Spleen (tissue), 11 donors: ENCODE results near the gene RACGAP1. TPM values are rescaled to one million over a fixed set of nuclear protein-coding genes. Genes with fewer than 3 reads are reported as not detected.
A peak's percentile ranks its signal among the peaks of the same experiment; 100 is the strongest.
"Not testable (repeated sequence)": the region's sequence is repeated elsewhere in the genome, so short reads cannot be mapped to it uniquely, and the experiment has no call there.

Experiments used
- DNase-seq: peaks from one replicate; pipeline ENCODE4 v3.0.0-alpha.2; 2020
- H3K27ac ChIP-seq, 8 donors: fragments of 200-600 bp; sonication (generic) in 7 of 8; 1 replicate in 4 of 8; 2 replicates in 4 of 8; pipeline versions ENCODE4 v1.5.0 to v1.8.0; 2016 to 2021; ENCODE audit warnings: inconsistent platforms in 4 of 8, mild to moderate bottlenecking in 4 of 8, moderate library complexity in 1 of 8
- H3K27me3 ChIP-seq, 7 donors: fragments of 200-600 bp; sonication (generic) in 6 of 7; replicated peaks in 1 of 7; 1 replicate in 4 of 7; 2 replicates in 3 of 7; pipeline versions ENCODE4 v1.5.0 to v1.8.0; 2016 to 2021; ENCODE audit warnings: inconsistent platforms in 3 of 7, mild to moderate bottlenecking in 1 of 7
- H3K36me3 ChIP-seq, 6 donors: fragments of 200-600 bp; sonication (generic) in 5 of 6; 1 replicate in 4 of 6; 2 replicates in 2 of 6; pipeline versions ENCODE4 v1.5.0 to v1.8.0; 2016 to 2021; ENCODE audit warnings: inconsistent platforms in 2 of 6
- H3K4me1 ChIP-seq, 6 donors: fragments of 200-600 bp; sonication (generic) in 5 of 6; 1 replicate in 3 of 6; 2 replicates in 3 of 6; pipeline versions ENCODE4 v1.5.0 to v1.8.0; 2016 to 2021; ENCODE audit warnings: inconsistent platforms in 3 of 6
- H3K4me3 ChIP-seq, 8 donors: fragments of 200-600 bp; sonication (generic) in 7 of 8; 1 replicate in 4 of 8; 2 replicates in 4 of 8; pipeline versions ENCODE4 v1.5.0 to v1.8.0; 2016 to 2021; ENCODE audit warnings: inconsistent platforms in 4 of 8, mild to moderate bottlenecking in 4 of 8, moderate library complexity in 2 of 8
- H3K9me3 ChIP-seq, 8 donors: fragments of 200-600 bp; sonication (generic) in 7 of 8; 1 replicate in 4 of 8; 2 replicates in 4 of 8; pipeline versions ENCODE4 v1.5.0 to v1.8.0; 2016 to 2021; ENCODE audit warnings: inconsistent platforms in 4 of 8
- CTCF ChIP-seq, 11 experiments: fragments of 200-600 bp in 7 of 11; fragments of 450-650 bp in 4 of 11; sonication (generic) in 4 of 11; IDR thresholded peaks in 8 of 11; conservative IDR thresholded peaks in 3 of 11; 1 replicate in 7 of 11; 2 replicates in 4 of 11; pipeline versions ENCODE4 v1.4.0 to v1.8.0; 2016 to 2021; ENCODE audit warnings: antibody characterized with exemption in 11 of 11, inconsistent platforms in 4 of 11, mild to moderate bottlenecking in 1 of 11
- POLR2A ChIP-seq, 3 donors: fragments of 450-650 bp; IDR thresholded peaks; one replicate each; pipeline ENCODE4 v1.5.1; 2017; ENCODE audit warnings: antibody characterized with exemption in 3 of 3, mild to moderate bottlenecking in 1 of 3
- POLR2AphosphoS5 ChIP-seq, 3 donors: sonication (generic); formaldehyde crosslinking; IDR thresholded peaks; one replicate each; pipeline ENCODE4 v1.5.1; 2017; ENCODE audit warnings: antibody characterized with exemption in 3 of 3
- WGBS, 5 donors: extraction: QIAGEN DNeasy Blood & Tissue Kit in 3 of 5; methylation state at CpG; one replicate each; pipeline versions ENCODE4 v1.1.5 to v1.1.7; 2013 to 2018; 5-methylcytosine and 5-hydroxymethylcytosine counted together
- intact Hi-C: fragments of 100-400 bp; cut with DNase I; formaldehyde crosslinking; loops from one replicate; pipeline ENCODE4 v1.15.0; 2023; ENCODE audit warnings: low total_unique reads
- polyA plus RNA-seq, 3 donors: library from polyadenylated mRNA; stranded (reverse); fragments of 200-250 nt; gene quantifications; one replicate each; pipeline ENCODE4 v1.2.1, GENCODE V29; 2013
- total RNA-seq, 7 donors: library from RNA; depleted of rRNA in 3 of 7; stranded (reverse); fragments of >200 nt in 3 of 7; fragmentation: NEBNext Ultra II Directional in 4 of 7; extraction: Animal tissue kit (Norgen Biotek cat#: 25700) in 4 of 7; gene quantifications; one replicate each; pipeline versions ENCODE4 v1.1.0 to v1.2.1, GENCODE V29; 2016 to 2021
- donor health status: healthy with polysubstance abuse.
- donor health status: DM: no; HTN: no; CAD: no; lungs with moderate emphysema.
- donor health status: DM: no; HTN: no; CAD: no.
- donor health status: Bipolar disorder and iron deficiency.
- donor health status: healthy.
- donor health status: DM: no; HTN: no; CAD: no.
- donor health status: DM: yes; HTN: yes; CAD: no.

Gene RACGAP1
- total and polyA plus RNA-seq, 10 donors = 3.4 to 21.1 (median 9.4) TPM

GRCh38 chr12:50039151-50039835, 14.0 kb upstream of the RACGAP1 start:
- Histone ChIP-seq H3K4me3 (no peak overlapping the region), H3K27me3 (peaks cover 0 to 12% (median 0%) of the 10 kb centered on the region in 7 donors), H3K9me3 (no peaks in the 10 kb centered on the region), H3K4me1 (peaks cover 0 to 6% (median 0%) of the 10 kb centered on the region in 6 donors), H3K27ac (no peak overlapping the region), H3K36me3 (no peaks in the 10 kb centered on the region)
- intact Hi-C loops = no loop called here
- TF ChIP-seq CTCF (IDR thresholded peaks at IDR 0.05 in 8 of 11, conservative IDR thresholded peaks at IDR 0.05 in 3 of 11) (peak; percentile 62 to 95 (median 82)), POLR2A (IDR thresholded peaks at IDR 0.05) (no peak), POLR2AphosphoS5 (IDR thresholded peaks at IDR 0.05) (no peak)
- DNase-seq = peak; percentile 94
- WGBS, 5 donors = 45 to 52% (median 51%) methylated on average over 9 of the region's 9 CpGs

- WGBS, 5 donors = 74 to 89% (median 79%) methylated on average over 4 of the region's 4 CpGs
- peak; percentile 1 for DNase-seq
- Histone ChIP-seq H3K9me3 (no peaks in the 10 kb centered on the region), H3K27ac (no peak overlapping the region), H3K4me3 (no peak overlapping the region), H3K36me3 (no peaks in the 10 kb centered on the region), H3K4me1 (peaks cover 0 to 15% (median 6%) of the 10 kb centered on the region in 6 donors), H3K27me3 (peaks cover 0 to 12% (median 0%) of the 10 kb centered on the region in 7 donors)
- intact Hi-C loops = no loop called here
- TF ChIP-seq CTCF (IDR thresholded peaks at IDR 0.05 in 8 of 11, conservative IDR thresholded peaks at IDR 0.05 in 3 of 11) (no peak), POLR2AphosphoS5 (IDR thresholded peaks at IDR 0.05) (no peak), POLR2A (IDR thresholded peaks at IDR 0.05) (no peak)
Observed at GRCh38 chr12:50038336-50038735, 13.0 kb upstream of the RACGAP1 start.

GRCh38 chr12:50032854-50033581, 7.7 kb upstream of the RACGAP1 start:
- WGBS, 5 donors = 7 to 18% (median 10%) methylated on average over 18 to 37 of the region's 37 CpGs
- intact Hi-C loops = no loop called here
- Histone ChIP-seq H3K9me3 (no peaks in the 10 kb centered on the region), H3K27ac (peak overlapping the region in 7 of 8 donors; percentile 21 to 91 (median 73)), H3K4me1 (peaks cover 0 to 27% (median 7%) of the 10 kb centered on the region in 6 donors), H3K4me3 (peak overlapping the region; percentile 5 to 68 (median 36)), H3K36me3 (no peaks in the 10 kb centered on the region), H3K27me3 (peaks cover 0 to 40% (median 5%) of the 10 kb centered on the region in 7 donors)
- TF ChIP-seq POLR2A (IDR thresholded peaks at IDR 0.05) (no peak), POLR2AphosphoS5 (IDR thresholded peaks at IDR 0.05) (peak in 2 of 3 donors; percentile 30 to 49)
- peak; percentile 82 for DNase-seq

DNA sequence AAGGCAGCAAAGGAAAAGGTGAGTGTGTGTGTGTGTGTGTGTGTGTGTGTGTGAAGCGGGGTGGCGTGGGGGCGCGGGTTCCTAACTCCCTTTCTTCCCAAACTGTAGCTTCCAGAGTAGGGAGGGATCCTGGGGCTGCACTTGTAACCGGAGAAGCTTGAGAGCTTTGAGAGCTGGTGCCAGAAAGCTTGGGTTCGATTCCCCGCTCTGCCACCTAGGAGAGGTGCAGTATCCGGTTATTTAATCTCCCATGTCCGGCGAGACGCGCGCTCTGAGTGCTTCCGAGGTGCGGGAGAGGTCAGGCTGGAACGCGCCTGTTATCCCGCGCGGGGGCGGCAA, 7.2 kb upstream of the RACGAP1 start:
- WGBS, 5 donors = 22 to 39% (median 31%) methylated on average over 12 to 21 of the region's 21 CpGs
- DNase-seq = no peak
- Histone ChIP-seq H3K36me3 (no peaks in the 10 kb centered on the region), H3K4me1 (peaks cover 0 to 26% (median 7%) of the 10 kb centered on the region in 6 donors), H3K4me3 (peak overlapping the region; percentile 5 to 68 (median 36)), H3K9me3 (no peaks in the 10 kb centered on the region), H3K27ac (peak overlapping the region in 7 of 8 donors; percentile 21 to 91 (median 73)), H3K27me3 (peaks cover 0 to 46% (median 5%) of the 10 kb centered on the region in 7 donors)
- no peak for TF ChIP-seq POLR2AphosphoS5 (IDR thresholded peaks at IDR 0.05)
- TF ChIP-seq CTCF (IDR thresholded peaks at IDR 0.05 in 8 of 11, conservative IDR thresholded peaks at IDR 0.05 in 3 of 11) = no peak
- no peak for TF ChIP-seq POLR2A (IDR thresholded peaks at IDR 0.05)
- intact Hi-C loops = no loop called here

- H3K4me3 ChIP-seq, H3K9me3 ChIP-seq, H3K36me3 ChIP-seq, H3K27ac ChIP-seq, intact Hi-C loops: not testable (repeated sequence)
- WGBS, 5 donors = 83 to 95% (median 90%) methylated on average over 9 of the region's 9 CpGs
- peaks cover 0 to 37% (median 5%) of the 10 kb centered on the region in 7 donors for H3K27me3 ChIP-seq
- H3K4me1 ChIP-seq = peaks cover 0 to 34% (median 13%) of the 10 kb centered on the region in 6 donors
- peak; percentile 47 for DNase-seq
Observed at GRCh38 chr12:50030449-50030848, 5.2 kb upstream of the RACGAP1 start.
